Chondrocyte (in vitro differentiated cells): ENCODE measurements around the gene SKOR1. TPM values are rescaled to one million over a fixed set of nuclear protein-coding genes. Genes with fewer than 3 reads are reported as not detected.

Experiments
- DNase-seq: peaks from one replicate; pipeline ENCODE4 v3.0.0; 2021; ENCODE audit warnings: mixed read lengths, low spot score
- H3K27ac Mint-ChIP-seq: one replicate; pipeline ENCODE4 v1.8.0; 2021; ENCODE audit warnings: mild to moderate bottlenecking, moderate library complexity, mixed read lengths; ENCODE audit not compliant: unreplicated experiment
- H3K27me3 Mint-ChIP-seq: 2 replicates; pipeline ENCODE4 v1.8.0; 2021; ENCODE audit warnings: low read depth, mixed read lengths
- H3K36me3 Mint-ChIP-seq: 2 replicates; pipeline ENCODE4 v1.8.0; 2021; ENCODE audit warnings: low read depth, mixed read lengths
- H3K4me1 Mint-ChIP-seq: 2 replicates; pipeline ENCODE4 v1.8.0; 2021; ENCODE audit warnings: low read depth, mild to moderate bottlenecking, mixed read lengths
- H3K4me3 Mint-ChIP-seq: one replicate; pipeline ENCODE4 v1.8.0; 2021; ENCODE audit warnings: mild to moderate bottlenecking, moderate library complexity, mixed read lengths; ENCODE audit not compliant: unreplicated experiment
- H3K9me3 Mint-ChIP-seq: 2 replicates; pipeline ENCODE4 v1.8.0; 2021; ENCODE audit warnings: low read depth, mixed read lengths
- total RNA-seq: library from RNA; stranded (reverse); gene quantifications from 3 replicates; pipeline ENCODE4 v1.2.1, GENCODE V29; 2021
- TF ChIP-seq, protein P1 (sequence below): fragments of 200-600 bp; sonication (generic); IDR thresholded peaks from 2 replicates; pipeline ENCODE4 v1.5.0; 2021; ENCODE audit warnings: antibody characterized with exemption, mild to moderate bottlenecking, moderate library complexity

Gene SKOR1
- total RNA-seq, 1 donor from 2014 or later: 0.22 TPM

DNA sequence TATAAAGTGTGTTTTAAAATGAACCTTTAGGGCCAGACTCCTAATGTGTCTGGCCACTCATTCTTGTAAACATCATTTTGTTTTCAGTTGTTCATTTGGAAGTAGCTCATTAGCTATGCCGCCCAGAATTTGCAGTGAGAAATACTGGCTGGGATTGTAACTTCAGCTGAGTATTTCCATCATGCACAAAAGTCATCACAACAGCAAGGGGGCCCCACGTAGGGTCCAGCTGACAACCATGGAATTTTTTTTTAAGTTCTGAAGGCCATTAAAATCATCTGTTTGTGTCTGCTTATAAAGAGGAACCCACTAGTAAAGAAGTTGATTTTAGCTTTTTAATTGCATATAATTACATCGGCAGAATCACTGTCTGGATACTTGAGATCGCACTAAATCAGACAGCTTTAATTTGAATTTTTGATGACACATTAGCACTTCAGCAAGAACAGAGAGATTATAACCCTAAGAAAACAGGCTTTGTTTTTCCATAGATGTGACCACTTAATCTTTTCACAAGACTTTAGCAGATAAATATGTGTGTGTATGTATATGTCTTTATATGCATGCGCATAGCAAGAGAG is 46.3 kb upstream of the SKOR1 start:
- TF ChIP-seq, protein P1, sequence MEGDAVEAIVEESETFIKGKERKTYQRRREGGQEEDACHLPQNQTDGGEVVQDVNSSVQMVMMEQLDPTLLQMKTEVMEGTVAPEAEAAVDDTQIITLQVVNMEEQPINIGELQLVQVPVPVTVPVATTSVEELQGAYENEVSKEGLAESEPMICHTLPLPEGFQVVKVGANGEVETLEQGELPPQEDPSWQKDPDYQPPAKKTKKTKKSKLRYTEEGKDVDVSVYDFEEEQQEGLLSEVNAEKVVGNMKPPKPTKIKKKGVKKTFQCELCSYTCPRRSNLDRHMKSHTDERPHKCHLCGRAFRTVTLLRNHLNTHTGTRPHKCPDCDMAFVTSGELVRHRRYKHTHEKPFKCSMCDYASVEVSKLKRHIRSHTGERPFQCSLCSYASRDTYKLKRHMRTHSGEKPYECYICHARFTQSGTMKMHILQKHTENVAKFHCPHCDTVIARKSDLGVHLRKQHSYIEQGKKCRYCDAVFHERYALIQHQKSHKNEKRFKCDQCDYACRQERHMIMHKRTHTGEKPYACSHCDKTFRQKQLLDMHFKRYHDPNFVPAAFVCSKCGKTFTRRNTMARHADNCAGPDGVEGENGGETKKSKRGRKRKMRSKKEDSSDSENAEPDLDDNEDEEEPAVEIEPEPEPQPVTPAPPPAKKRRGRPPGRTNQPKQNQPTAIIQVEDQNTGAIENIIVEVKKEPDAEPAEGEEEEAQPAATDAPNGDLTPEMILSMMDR: no peak

DNA sequence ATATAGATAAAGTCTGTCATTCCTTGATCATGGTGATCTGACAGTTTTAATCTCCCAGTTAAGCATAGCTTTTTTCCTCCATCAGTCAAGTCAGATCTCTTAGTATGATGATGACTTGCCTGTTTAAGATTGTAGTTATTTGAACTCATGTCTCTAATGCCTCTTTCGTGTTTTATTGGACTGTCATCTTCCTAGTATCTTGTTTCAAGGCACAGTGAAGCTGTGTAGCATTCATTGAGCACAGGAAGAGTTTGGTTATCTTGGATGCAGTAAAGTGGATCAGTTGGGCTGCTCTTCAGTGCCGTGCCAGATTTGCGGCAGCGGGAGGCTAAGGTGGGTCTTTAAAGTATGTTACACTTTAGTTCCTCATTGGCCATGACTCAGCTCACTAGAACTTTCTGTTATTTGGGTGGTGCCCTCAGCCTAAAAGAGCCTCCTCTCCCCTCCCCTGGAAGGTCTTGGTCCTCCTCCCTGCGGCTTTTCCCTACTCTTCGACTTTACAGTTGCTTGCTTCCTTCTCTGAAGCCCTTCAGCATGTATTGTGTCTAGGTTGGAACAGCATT is 45.7 kb upstream of the SKOR1 start:
- no peaks in the 10 kb centered on the region for H3K9me3 Mint-ChIP-seq
- no peak overlapping the region for H3K4me3 Mint-ChIP-seq
- H3K27ac Mint-ChIP-seq: no peak overlapping the region
- no peaks in the 10 kb centered on the region for H3K4me1 Mint-ChIP-seq
- peaks cover 8% of the 10 kb centered on the region for H3K36me3 Mint-ChIP-seq
- TF ChIP-seq, protein P1: no peak
- no peak for DNase-seq
- no peaks in the 10 kb centered on the region for H3K27me3 Mint-ChIP-seq

More for the DNA sequence above, 46.3 kb upstream of the SKOR1 start:
- peaks cover 8% of the 10 kb centered on the region for H3K36me3 Mint-ChIP-seq
- no peak overlapping the region for H3K27ac Mint-ChIP-seq
- no peaks in the 10 kb centered on the region for H3K27me3 Mint-ChIP-seq
- no peaks in the 10 kb centered on the region for H3K4me1 Mint-ChIP-seq
- H3K9me3 Mint-ChIP-seq: no peaks in the 10 kb centered on the region
- no peak for DNase-seq
- no peak overlapping the region for H3K4me3 Mint-ChIP-seq

DNA sequence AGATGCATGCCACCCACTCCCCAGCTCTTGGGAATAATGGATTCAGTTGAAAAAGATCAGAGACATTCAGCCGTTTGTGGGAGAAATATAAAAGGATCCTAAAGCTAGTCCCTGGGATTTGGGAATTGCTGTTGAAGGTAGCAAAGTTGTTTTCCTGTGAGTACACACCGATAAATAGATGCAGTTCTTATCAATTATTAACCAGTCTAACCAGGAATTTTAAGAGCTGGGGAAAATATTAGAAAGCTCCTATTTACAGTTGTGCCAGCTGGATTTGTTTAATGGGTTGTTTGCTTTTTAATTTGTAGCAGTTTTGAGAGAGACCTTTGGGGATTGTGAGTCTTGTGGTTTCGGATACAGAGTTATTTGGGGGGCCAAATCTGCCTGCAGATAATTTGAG is 44.2 kb upstream of the SKOR1 start:
- Mint-ChIP-seq H3K27ac (no peak overlapping the region), H3K27me3 (no peaks in the 10 kb centered on the region), H3K36me3 (peaks cover 9% of the 10 kb centered on the region), H3K4me3 (no peak overlapping the region), H3K4me1 (no peaks in the 10 kb centered on the region), H3K9me3 (no peaks in the 10 kb centered on the region)
- DNase-seq: no peak
- TF ChIP-seq, protein P1: no peak

DNA sequence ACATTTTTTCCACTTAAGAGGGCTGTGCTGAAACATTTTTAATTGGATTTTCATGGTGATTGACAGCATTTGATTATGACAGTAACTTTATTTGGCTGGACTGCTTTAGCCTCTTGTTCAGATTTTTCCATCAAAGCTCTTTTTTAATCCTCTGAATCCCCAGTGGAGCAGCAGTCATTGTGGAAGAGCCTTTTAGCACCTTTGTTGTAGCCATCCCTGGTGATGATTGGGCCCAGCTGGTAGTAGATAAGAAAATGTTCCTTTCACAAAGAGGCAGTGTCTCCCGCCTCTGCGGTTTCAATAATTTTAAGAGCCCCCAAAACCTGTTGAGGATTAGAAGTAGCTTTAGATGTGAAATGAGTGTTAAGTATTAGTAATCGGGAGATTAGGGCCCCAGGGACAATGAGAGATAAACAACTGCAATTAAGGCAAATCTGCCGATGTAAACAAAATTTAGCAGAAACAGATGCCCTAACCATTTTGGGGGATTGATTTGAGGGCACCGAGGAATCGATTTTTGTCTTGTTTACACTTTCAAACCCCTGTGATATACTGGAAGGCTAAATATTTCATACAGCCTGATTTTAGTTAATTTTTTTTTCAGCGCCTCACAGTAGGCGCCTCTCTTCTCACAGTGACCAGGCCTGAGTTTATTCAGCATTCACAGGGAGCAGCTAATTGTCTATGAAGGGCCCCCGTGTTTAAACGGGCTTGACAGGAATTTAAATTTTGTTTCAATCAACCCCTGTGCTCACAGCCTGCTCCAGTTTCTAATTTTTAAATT is 43.2 kb upstream of the SKOR1 start:
- peaks cover 9% of the 10 kb centered on the region for H3K36me3 Mint-ChIP-seq
- no peak overlapping the region for H3K4me3 Mint-ChIP-seq
- TF ChIP-seq, protein P1: no peak
- H3K27me3 Mint-ChIP-seq: no peaks in the 10 kb centered on the region
- no peak for DNase-seq
- H3K4me1 Mint-ChIP-seq: no peaks in the 10 kb centered on the region
- H3K27ac Mint-ChIP-seq: no peak overlapping the region
- H3K9me3 Mint-ChIP-seq: no peaks in the 10 kb centered on the region

DNA sequence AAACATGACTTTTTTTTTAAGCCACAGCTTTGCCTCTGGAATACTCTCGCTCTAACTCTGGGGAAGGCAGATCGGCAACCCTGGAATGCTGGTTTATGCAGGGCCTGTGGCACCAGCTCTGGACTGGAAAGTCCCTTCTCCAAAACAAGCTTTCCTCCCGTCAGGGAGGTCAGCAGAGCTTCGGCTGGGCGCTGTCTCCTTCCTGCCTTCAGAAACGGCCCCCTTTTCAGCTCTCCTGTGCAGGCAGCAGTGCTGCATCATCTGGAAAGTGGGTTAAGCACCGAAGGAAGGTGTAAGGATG is 42.7 kb upstream of the SKOR1 start:
- DNase-seq: no peak
- H3K4me1 Mint-ChIP-seq: no peaks in the 10 kb centered on the region
- no peaks in the 10 kb centered on the region for H3K27me3 Mint-ChIP-seq
- no peak overlapping the region for H3K4me3 Mint-ChIP-seq
- H3K27ac Mint-ChIP-seq: no peak overlapping the region
- H3K36me3 Mint-ChIP-seq: peaks cover 9% of the 10 kb centered on the region
- no peaks in the 10 kb centered on the region for H3K9me3 Mint-ChIP-seq
- TF ChIP-seq, protein P1: no peak
